ENCODE data around the gene PPP2R2B.

PPP2R2B gene

GRCh38 chr5:146816775-146817387, 61.7 kb downstream of the PPP2R2B start:
- ChIA-PET POLR2A (no interaction called here), CTCF (no interaction called here)
- DNase-seq (ENCODE audit: extremely low spot score): no peak
- TF ChIP-seq FOXA1 (IDR thresholded peaks at IDR 0.05) (no peak), FOXM1 (IDR thresholded peaks at IDR 0.05; ENCODE audit: borderline replicate concordance) (no peak), CTBP1 (IDR thresholded peaks at IDR 0.05; ENCODE audit: borderline replicate concordance) (no peak), LEF1 (IDR thresholded peaks at IDR 0.05; ENCODE audit: borderline replicate concordance) (no peak), ZNF384 (IDR thresholded peaks at IDR 0.05) (no peak), HDGF (IDR thresholded peaks at IDR 0.05; ENCODE audit: borderline replicate concordance) (no peak), ELF4 (IDR thresholded peaks at IDR 0.05) (no peak), BHLHE40 (IDR thresholded peaks at IDR 0.05; ENCODE audit: borderline replicate concordance) (no peak), L3MBTL2 (conservative IDR thresholded peaks at IDR 0.05) (no peak), TARDBP (IDR thresholded peaks at IDR 0.05) (no peak)

- POLR2A ChIA-PET: no interaction called here
- CTCF ChIA-PET: no interaction called here
- no peak for DNase-seq (ENCODE audit: extremely low spot score)
- TF ChIP-seq LEF1 (IDR thresholded peaks at IDR 0.05; ENCODE audit: borderline replicate concordance) (no peak), CTBP1 (IDR thresholded peaks at IDR 0.05; ENCODE audit: borderline replicate concordance) (no peak), HDGF (IDR thresholded peaks at IDR 0.05; ENCODE audit: borderline replicate concordance) (no peak)
Observed at GRCh38 chr5:146815411-146815810, 63.1 kb downstream of the PPP2R2B start.

GRCh38 chr5:146813346-146814157, 65.0 kb downstream of the PPP2R2B start:
- ChIA-PET CTCF (no interaction called here), POLR2A (no interaction called here)
- no peak for DNase-seq (ENCODE audit: extremely low spot score)
- no peak for TF ChIP-seq TARDBP (IDR thresholded peaks at IDR 0.05)
- no peak for TF ChIP-seq SUZ12 (IDR thresholded peaks at IDR 0.05)
- TF ChIP-seq FOXA1 (IDR thresholded peaks at IDR 0.05): no peak
- no peak for TF ChIP-seq ARNT (IDR thresholded peaks at IDR 0.05)
- TF ChIP-seq LEF1 (IDR thresholded peaks at IDR 0.05; ENCODE audit: borderline replicate concordance): no peak
- TF ChIP-seq NFRKB (IDR thresholded peaks at IDR 0.05): no peak
- TF ChIP-seq ELF4 (IDR thresholded peaks at IDR 0.05): no peak
- no peak for TF ChIP-seq BHLHE40 (IDR thresholded peaks at IDR 0.05; ENCODE audit: borderline replicate concordance)
- no peak for TF ChIP-seq CTBP1 (IDR thresholded peaks at IDR 0.05; ENCODE audit: borderline replicate concordance)
- no peak for TF ChIP-seq L3MBTL2 (conservative IDR thresholded peaks at IDR 0.05)
- TF ChIP-seq FOXK2 (IDR thresholded peaks at IDR 0.05): no peak
- TF ChIP-seq HDGF (IDR thresholded peaks at IDR 0.05; ENCODE audit: borderline replicate concordance): no peak
- TF ChIP-seq SP1 (IDR thresholded peaks at IDR 0.05): no peak
- no peak for TF ChIP-seq ZNF384 (IDR thresholded peaks at IDR 0.05)
- TF ChIP-seq FOXM1 (IDR thresholded peaks at IDR 0.05; ENCODE audit: borderline replicate concordance): no peak
- no peak for TF ChIP-seq PKNOX1 (IDR thresholded peaks at IDR 0.05)

GRCh38 chr5:146805081-146805480, 73.5 kb downstream of the PPP2R2B start:
- POLR2A ChIA-PET: no interaction called here
- TF ChIP-seq FOXK2 (IDR thresholded peaks at IDR 0.05) (no peak), LEF1 (IDR thresholded peaks at IDR 0.05; ENCODE audit: borderline replicate concordance) (no peak), ELF4 (IDR thresholded peaks at IDR 0.05) (no peak), ARNT (IDR thresholded peaks at IDR 0.05) (no peak)

GRCh38 chr5:146802945-146803522, 75.5 kb downstream of the PPP2R2B start:
- TF ChIP-seq FOXK2 (IDR thresholded peaks at IDR 0.05) (no peak), FOXM1 (IDR thresholded peaks at IDR 0.05; ENCODE audit: borderline replicate concordance) (no peak), SP1 (IDR thresholded peaks at IDR 0.05) (no peak), LEF1 (IDR thresholded peaks at IDR 0.05; ENCODE audit: borderline replicate concordance) (no peak), PKNOX1 (IDR thresholded peaks at IDR 0.05) (no peak), CTBP1 (IDR thresholded peaks at IDR 0.05; ENCODE audit: borderline replicate concordance) (no peak), L3MBTL2 (conservative IDR thresholded peaks at IDR 0.05) (no peak)
- CTCF ChIA-PET: no interaction called here
- no peak for DNase-seq (ENCODE audit: extremely low spot score)
- POLR2A ChIA-PET: no interaction called here

More at GRCh38 chr5:146805081-146805480, 73.5 kb downstream of the PPP2R2B start:
- DNase-seq (ENCODE audit: extremely low spot score): no peak
- CTCF ChIA-PET: no interaction called here

- ChIA-PET CTCF (no interaction called here), POLR2A (no interaction called here)
- DNase-seq (ENCODE audit: extremely low spot score): no peak
- no peak for TF ChIP-seq FOXM1 (IDR thresholded peaks at IDR 0.05; ENCODE audit: borderline replicate concordance)
- no peak for TF ChIP-seq ELF4 (IDR thresholded peaks at IDR 0.05)
- no peak for TF ChIP-seq ARNT (IDR thresholded peaks at IDR 0.05)
- no peak for TF ChIP-seq FOXK2 (IDR thresholded peaks at IDR 0.05)
- no peak for TF ChIP-seq NFRKB (IDR thresholded peaks at IDR 0.05)
- TF ChIP-seq LEF1 (IDR thresholded peaks at IDR 0.05; ENCODE audit: borderline replicate concordance): no peak
- no peak for TF ChIP-seq ZNF384 (IDR thresholded peaks at IDR 0.05)
Observed at GRCh38 chr5:146799671-146800070, 78.9 kb downstream of the PPP2R2B start.

GRCh38 chr5:146799231-146799630, 79.3 kb downstream of the PPP2R2B start:
- ChIA-PET POLR2A (no interaction called here), CTCF (no interaction called here)
- no peak for DNase-seq (ENCODE audit: extremely low spot score)
- TF ChIP-seq FOXM1 (IDR thresholded peaks at IDR 0.05; ENCODE audit: borderline replicate concordance) (no peak), ELF4 (IDR thresholded peaks at IDR 0.05) (no peak), CTBP1 (IDR thresholded peaks at IDR 0.05; ENCODE audit: borderline replicate concordance) (no peak), ARNT (IDR thresholded peaks at IDR 0.05) (no peak), ZNF384 (IDR thresholded peaks at IDR 0.05) (no peak), NFRKB (IDR thresholded peaks at IDR 0.05) (no peak), L3MBTL2 (conservative IDR thresholded peaks at IDR 0.05) (no peak), LEF1 (IDR thresholded peaks at IDR 0.05; ENCODE audit: borderline replicate concordance) (no peak), TARDBP (IDR thresholded peaks at IDR 0.05) (no peak), SP1 (IDR thresholded peaks at IDR 0.05) (no peak), HDGF (IDR thresholded peaks at IDR 0.05; ENCODE audit: borderline replicate concordance) (no peak)
